Skeletal muscle satellite cell (primary cell): ENCODE results near the gene SLC4A8.
"Not testable (repeated sequence)": the region's sequence is repeated elsewhere in the genome, so short reads cannot be mapped to it uniquely, and the experiment has no call there.

Experiments
- H3K27me3 ChIP-seq: 2 replicates; pipeline ENCODE4 v1.7.0; 2013; ENCODE audit warnings: low read length; ENCODE audit not compliant: control insufficient read depth, insufficient read depth
- H3K36me3 ChIP-seq: 2 replicates; pipeline ENCODE4 v1.7.0; 2013; ENCODE audit warnings: mild to moderate bottlenecking, control low read depth, low read length; ENCODE audit not compliant: insufficient read depth
- H3K4me1 ChIP-seq: 2 replicates; pipeline ENCODE4 v1.7.0; 2013; ENCODE audit warnings: low read length; ENCODE audit not compliant: control insufficient read depth, insufficient read depth
- H3K4me2 ChIP-seq: 2 replicates; pipeline ENCODE4 v1.7.0; 2013; ENCODE audit warnings: mild to moderate bottlenecking, low read length
- H3K4me3 ChIP-seq: 2 replicates; pipeline ENCODE4 v1.7.0; 2013; ENCODE audit warnings: low read length
- H3K9ac ChIP-seq: 2 replicates; pipeline ENCODE4 v1.7.0; 2013; ENCODE audit warnings: mild to moderate bottlenecking, low read depth, low read length, moderate library complexity
- H3K9me3 ChIP-seq: replicated peaks from 2 replicates; pipeline ENCODE4 v1.7.0; 2013; ENCODE audit warnings: mild to moderate bottlenecking, control low read depth, low read length

Gene SLC4A8

DNA sequence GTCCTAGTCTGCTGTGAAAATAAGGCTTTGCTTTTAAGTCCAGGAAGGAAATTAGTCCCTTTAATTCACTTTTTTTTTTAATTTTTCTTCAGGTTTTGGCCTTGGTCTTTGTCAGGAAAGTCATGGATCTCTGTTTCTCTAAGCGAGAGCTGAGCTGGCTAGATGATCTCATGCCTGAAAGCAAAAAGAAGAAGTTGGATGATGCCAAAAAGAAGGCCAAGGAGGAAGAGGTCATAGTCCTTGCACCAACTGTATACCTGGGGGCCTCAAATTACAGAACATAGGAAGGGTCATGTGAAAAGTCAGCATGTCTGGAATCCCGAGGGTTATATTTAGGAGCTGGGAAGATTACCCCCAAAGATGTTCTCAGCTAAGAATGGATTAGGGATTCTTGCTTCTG lies 72.3 kb downstream of the SLC4A8 start:
- Histone ChIP-seq H3K27me3 (no peaks in the 10 kb centered on the region), H3K36me3 (no peaks in the 10 kb centered on the region), H3K4me2 (no peak overlapping the region), H3K9ac (no peak overlapping the region), H3K4me3 (no peak overlapping the region), H3K9me3 (no peaks in the 10 kb centered on the region), H3K4me1 (no peaks in the 10 kb centered on the region)

DNA sequence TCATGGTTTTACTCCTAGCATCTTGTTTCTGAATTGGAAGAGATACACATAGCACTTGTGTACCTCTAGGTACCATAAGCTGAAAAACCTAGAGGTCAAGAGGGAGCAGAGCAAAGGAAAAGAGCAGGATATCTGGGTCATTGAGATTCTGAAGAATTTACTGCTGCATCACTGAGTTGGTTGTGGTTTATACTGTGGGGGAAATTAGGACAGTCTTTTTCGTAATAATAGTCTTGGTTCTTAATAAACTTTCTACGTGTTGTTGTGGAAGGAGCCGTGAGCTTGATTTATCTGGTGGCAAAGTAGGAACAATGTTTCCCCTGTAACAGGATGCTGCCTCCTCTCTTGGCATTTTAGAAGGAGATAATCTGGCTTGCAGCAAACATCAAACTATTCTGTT lies 80.2 kb downstream of the SLC4A8 start:
- Histone ChIP-seq H3K36me3 (no peaks in the 10 kb centered on the region), H3K4me1 (no peaks in the 10 kb centered on the region), H3K9ac (no peak overlapping the region), H3K27me3 (no peaks in the 10 kb centered on the region), H3K4me2 (no peak overlapping the region), H3K4me3 (no peak overlapping the region), H3K9me3 (no peaks in the 10 kb centered on the region)

DNA sequence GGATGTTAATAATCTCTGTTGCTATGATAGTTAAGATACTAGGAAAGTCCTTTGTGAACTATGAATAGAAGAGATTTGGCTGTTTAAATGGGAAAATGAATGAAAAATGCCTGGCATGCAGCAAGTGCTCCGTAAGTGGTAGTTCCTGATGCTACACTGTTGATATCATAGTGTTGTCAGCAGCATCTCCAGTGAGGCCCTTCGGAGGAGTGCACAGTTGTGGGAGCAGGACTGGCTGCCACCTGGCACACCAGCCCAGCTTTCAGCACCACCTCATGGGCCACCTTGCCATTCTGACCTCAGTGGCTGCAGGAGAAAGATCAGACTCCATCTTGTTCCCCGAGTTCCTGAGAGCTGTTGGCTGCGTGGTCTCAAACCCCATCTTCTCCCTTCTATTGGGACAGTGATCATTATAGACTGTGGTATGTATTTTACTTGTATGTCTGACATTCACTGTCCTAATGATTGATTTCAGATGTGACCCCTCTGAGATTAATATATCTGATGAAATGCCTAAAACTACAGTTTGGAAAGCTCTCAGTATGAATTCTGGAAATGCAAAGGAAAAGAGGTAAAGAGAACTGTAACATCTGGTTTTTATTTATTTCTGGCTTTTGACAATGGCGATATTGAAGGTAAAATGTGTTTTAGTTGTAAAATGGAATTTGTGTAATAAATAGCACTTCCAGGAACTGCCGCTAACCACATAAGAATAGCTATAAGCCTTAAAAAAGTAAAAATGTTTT lies 80.9 kb downstream of the SLC4A8 start:
- no peaks in the 10 kb centered on the region for H3K4me1 ChIP-seq
- no peaks in the 10 kb centered on the region for H3K27me3 ChIP-seq
- H3K4me2 ChIP-seq = no peak overlapping the region
- H3K4me3 ChIP-seq = no peak overlapping the region
- H3K9ac ChIP-seq = no peak overlapping the region
- H3K9me3 ChIP-seq = no peaks in the 10 kb centered on the region
- H3K36me3 ChIP-seq = no peaks in the 10 kb centered on the region

DNA sequence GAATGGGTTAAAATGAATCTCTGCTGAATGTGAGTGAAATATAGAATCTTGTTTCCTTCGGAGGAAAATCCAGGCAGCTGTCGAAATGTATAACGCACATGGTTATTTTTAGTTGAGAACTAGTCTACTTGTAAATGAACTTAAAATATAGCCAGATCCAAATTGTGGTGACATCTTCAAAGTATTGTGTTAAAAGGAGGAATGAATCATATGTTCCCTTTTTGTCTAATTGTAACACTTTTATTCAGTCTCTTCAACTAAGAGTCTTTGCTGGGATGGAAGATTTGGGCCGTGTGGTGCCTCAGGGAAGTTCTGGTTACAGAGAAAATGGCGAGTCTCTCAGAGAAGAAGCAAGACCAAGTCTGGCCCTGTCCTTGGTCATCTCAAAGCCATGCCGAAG lies 82.5 kb downstream of the SLC4A8 start:
- Histone ChIP-seq H3K4me2 (no peak overlapping the region), H3K9me3 (no peaks in the 10 kb centered on the region), H3K4me1 (no peaks in the 10 kb centered on the region), H3K4me3 (no peak overlapping the region), H3K27me3 (no peaks in the 10 kb centered on the region), H3K9ac (no peak overlapping the region), H3K36me3 (no peaks in the 10 kb centered on the region)

DNA sequence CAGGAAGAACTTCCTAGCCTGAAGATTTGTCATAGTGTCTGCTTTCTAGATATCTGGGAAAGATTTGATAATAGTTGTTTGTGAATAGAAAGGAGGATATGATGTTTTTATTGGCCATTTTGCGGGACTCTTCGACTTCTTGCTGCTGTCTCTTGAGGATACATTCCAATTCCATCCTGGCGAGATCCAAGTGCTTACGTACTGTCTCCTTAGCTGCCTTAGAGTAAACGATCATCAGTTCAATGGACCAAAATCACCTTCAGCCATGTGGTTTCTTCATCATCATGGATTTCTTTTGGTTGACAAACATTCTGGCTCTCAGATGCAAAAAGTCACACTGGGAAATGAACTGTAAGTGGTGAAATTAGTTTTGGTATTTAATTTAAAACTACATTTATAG lies 83.7 kb downstream of the SLC4A8 start:
- H3K27me3 ChIP-seq = no peaks in the 10 kb centered on the region
- H3K4me2 ChIP-seq = no peak overlapping the region
- no peaks in the 10 kb centered on the region for H3K4me1 ChIP-seq
- no peaks in the 10 kb centered on the region for H3K9me3 ChIP-seq
- no peaks in the 10 kb centered on the region for H3K36me3 ChIP-seq
- no peak overlapping the region for H3K4me3 ChIP-seq
- H3K9ac ChIP-seq = no peak overlapping the region

DNA sequence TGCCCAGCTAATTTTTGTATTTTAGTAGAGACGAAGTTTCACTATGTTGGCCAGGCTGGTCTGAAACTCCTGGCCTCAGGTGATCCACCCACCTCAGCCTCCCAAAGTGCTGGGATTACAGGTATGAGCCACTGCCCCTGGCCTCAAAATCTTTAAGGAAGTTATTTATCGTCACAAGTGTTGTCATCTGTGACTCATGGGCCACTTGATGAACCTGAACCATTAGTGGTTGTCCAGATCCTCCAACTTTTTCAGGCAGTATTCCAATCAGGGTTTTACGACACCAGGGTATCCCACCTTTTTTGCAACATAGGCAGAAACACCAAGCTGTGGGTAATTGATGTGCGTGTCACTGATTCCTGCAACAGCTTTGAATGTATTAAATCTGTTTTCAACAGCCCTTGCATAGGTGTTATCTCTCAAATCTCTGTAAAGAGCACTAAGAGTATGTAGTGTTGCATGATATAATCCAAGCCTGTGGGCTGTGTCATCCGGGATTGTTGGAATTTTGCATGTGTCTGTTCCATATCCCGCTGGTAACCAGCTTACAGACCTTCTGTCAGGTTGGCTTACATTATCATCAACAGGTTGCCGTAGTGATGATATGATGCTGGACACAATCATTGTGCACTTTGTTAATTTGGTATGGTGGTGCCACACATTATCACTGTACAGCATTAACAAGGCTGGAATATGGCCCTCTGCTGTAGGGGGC lies 87.1 kb downstream of the SLC4A8 start:
- Histone ChIP-seq H3K9ac (no peak overlapping the region), H3K27me3 (no peaks in the 10 kb centered on the region), H3K4me3 (no peak overlapping the region), H3K4me2 (no peak overlapping the region), H3K4me1 (no peaks in the 10 kb centered on the region), H3K9me3 (no peaks in the 10 kb centered on the region), H3K36me3 (no peaks in the 10 kb centered on the region)

DNA sequence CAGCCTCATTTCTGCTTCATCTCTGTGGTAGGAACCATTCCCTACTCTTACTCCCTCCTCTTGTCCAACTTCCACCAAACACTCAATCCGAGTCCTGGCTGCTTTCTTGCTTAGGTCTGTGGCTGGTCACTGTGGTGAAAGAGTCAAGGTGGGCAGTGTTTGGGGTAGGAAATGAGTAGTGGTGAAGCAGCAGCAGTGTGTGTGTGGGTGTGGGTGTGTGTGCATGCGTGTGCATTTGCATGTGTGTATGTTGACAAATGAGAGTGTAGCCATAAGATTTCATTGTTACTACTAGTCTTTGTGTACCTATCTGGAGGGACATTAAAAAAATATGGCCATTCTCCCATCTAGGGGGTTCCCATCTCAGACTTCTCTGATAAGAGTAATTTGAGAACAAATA lies 87.8 kb downstream of the SLC4A8 start:
- Histone ChIP-seq H3K9ac (no peak overlapping the region), H3K9me3 (no peaks in the 10 kb centered on the region), H3K4me3 (no peak overlapping the region), H3K36me3 (no peaks in the 10 kb centered on the region), H3K4me2 (no peak overlapping the region), H3K4me1 (no peaks in the 10 kb centered on the region), H3K27me3 (no peaks in the 10 kb centered on the region)

DNA sequence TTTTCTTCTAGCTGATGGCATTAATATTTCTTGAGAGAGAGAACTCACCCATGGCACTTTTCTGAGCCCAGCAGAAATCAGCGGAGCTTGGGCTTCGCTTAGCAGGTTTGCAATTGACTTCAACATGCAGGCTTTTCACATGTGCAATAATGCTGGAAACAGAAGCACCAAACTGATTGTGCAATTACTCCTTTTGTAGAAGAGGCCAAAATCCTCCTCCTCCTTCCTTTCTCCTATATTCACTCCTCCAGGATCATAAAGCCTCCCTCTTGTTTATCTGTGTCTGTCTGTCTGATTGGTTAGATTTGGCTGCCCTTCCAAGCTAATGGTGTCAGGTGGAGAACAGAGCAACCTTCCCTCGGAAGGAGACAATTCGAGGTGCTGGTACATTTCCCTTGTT lies 90.4 kb downstream of the SLC4A8 start:
- H3K27me3 ChIP-seq, H3K36me3 ChIP-seq, H3K4me2 ChIP-seq, H3K9me3 ChIP-seq, H3K9ac ChIP-seq, H3K4me1 ChIP-seq, H3K4me3 ChIP-seq: not testable (repeated sequence)

DNA sequence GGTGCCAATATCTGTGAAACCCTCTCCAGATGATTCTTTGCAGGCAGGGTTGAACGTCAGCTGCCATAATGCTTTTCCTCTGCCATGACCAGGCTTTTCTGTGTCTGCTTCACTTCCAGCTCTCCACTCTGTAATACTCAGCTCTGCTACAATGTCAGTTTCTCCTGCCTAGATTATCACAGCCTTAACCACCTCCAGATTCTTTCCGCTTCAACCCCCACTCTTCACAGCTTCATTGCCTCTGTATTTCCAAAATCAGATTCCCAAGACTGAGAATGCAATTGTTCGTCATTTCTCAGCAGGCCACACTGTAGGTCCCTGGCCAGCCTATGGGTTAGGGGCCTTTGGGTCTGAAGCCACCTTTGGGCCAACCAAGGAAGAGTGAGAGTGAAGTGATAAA lies 92.7 kb downstream of the SLC4A8 start:
- Histone ChIP-seq H3K4me2 (no peak overlapping the region), H3K9ac (no peak overlapping the region), H3K4me3 (no peak overlapping the region), H3K36me3 (no peaks in the 10 kb centered on the region), H3K9me3 (no peaks in the 10 kb centered on the region), H3K27me3 (no peaks in the 10 kb centered on the region), H3K4me1 (peaks cover 9% of the 10 kb centered on the region)

DNA sequence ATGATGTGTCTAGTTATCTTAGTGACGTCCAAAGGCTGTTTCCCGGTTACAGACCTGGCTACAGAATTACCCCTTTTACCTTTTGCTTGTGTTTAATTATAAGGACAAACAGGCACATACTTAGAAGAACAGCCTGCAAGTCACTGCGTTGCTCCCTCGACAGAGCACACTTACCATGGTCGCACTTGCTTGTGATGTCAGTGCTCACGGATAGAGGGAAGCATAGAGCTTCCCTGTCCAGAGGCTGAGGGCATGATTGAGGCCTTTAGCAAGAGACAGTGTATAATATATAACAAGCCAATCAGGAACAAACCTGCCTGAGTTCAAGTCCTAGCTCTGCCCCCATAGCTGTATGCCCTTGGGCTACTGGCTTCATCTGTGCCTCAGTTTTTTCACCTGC lies 93.2 kb downstream of the SLC4A8 start:
- H3K36me3 ChIP-seq = no peaks in the 10 kb centered on the region
- H3K4me1 ChIP-seq = peaks cover 9% of the 10 kb centered on the region
- no peaks in the 10 kb centered on the region for H3K9me3 ChIP-seq
- no peak overlapping the region for H3K4me2 ChIP-seq
- no peak overlapping the region for H3K4me3 ChIP-seq
- H3K9ac ChIP-seq = no peak overlapping the region
- no peaks in the 10 kb centered on the region for H3K27me3 ChIP-seq

DNA sequence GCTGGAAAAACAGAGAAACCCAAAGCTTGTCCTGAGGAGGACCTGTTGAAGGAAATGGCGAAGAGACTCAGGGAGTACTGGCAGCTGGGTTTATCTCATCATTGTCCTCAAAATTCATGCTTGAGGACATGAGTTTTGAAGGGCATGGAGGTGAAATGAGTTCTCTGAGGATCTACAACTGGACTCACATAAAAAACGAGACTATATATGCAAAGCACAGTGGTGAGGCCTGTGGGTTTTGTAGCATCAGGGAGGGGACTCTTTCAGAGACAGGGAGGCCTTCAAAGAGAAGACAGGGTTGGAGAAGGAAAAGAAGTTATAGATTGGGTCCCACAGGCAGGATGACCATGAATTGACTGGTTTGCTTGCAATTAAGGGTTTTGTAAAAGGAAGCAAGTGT lies 95.1 kb downstream of the SLC4A8 start:
- no peak overlapping the region for H3K4me3 ChIP-seq
- H3K27me3 ChIP-seq = no peaks in the 10 kb centered on the region
- H3K4me2 ChIP-seq = no peak overlapping the region
- no peaks in the 10 kb centered on the region for H3K9me3 ChIP-seq
- H3K9ac ChIP-seq = no peak overlapping the region
- H3K4me1 ChIP-seq = peaks cover 9% of the 10 kb centered on the region
- no peaks in the 10 kb centered on the region for H3K36me3 ChIP-seq
